T-cell (primary cell): Measurements from ENCODE around the gene SMARCC1. TPM values are rescaled to one million over a fixed set of nuclear protein-coding genes. Genes with fewer than 3 reads are reported as not detected.
"Not testable (repeated sequence)": the region's sequence is repeated elsewhere in the genome, so short reads cannot be mapped to it uniquely, and the experiment has no call there.

Experiments used
- ATAC-seq, 4 experiments: fragments of 200-7000 bp in 3 of 4; fragments of 150-1000 bp in 1 of 4; cut with Tn5 transposase; replicated peaks in 1 of 4; 1 replicate in 3 of 4; 2 replicates in 1 of 4; pipeline ENCODE4 v1.10.0; 2021; ENCODE audit warnings: moderate library complexity in 3 of 4, mild to moderate bottlenecking in 2 of 4, moderate number of reproducible peaks in 1 of 4
- CTCF ChIA-PET, 2 donors: fragments of 300-600 bp; sonication (Branson Sonifier 250); formaldehyde crosslinking; loops; one replicate each; lab custom pipeline; 2022; ENCODE audit warnings: antibody characterized with exemption in 2 of 2; lab: Charles Lee
- POLR2A ChIA-PET, 2 donors: fragments of 300-600 bp; sonication (Branson Sonifier 250); formaldehyde crosslinking; loops; one replicate each; lab custom pipeline; 2022; ENCODE audit warnings: antibody characterized with exemption in 2 of 2; lab: Charles Lee
- DNase-seq, 35 experiments: peaks; one replicate each; pipeline versions ENCODE4 v3.0.0 to v3.0.0-alpha.2; 2013 to 2023
- H3K27ac ChIP-seq: one replicate; pipeline ENCODE4 v1.5.1; 2013; ENCODE audit warnings: low read length
- H3K27me3 ChIP-seq, 2 experiments: replicated peaks in 1 of 2; 1 replicate in 1 of 2; 2 replicates in 1 of 2; pipeline versions ENCODE4 v1.6.1 to v1.7.0; 2013; ENCODE audit warnings: low read length in 1 of 2, mixed read lengths in 1 of 2; ENCODE audit not compliant: control insufficient read depth in 2 of 2, insufficient read depth in 2 of 2; ENCODE audit errors: extremely low read depth in 1 of 2
- H3K36me3 ChIP-seq, 2 donors: 1 replicate in 1 of 2; 2 replicates in 1 of 2; pipeline versions ENCODE4 v1.6.1 to v1.7.0; 2013; ENCODE audit warnings: low read length in 1 of 2; ENCODE audit not compliant: control insufficient read depth in 2 of 2, insufficient read depth in 1 of 2; ENCODE audit errors: extremely low read depth in 1 of 2
- H3K4me1 ChIP-seq, 2 experiments: 1 replicate in 1 of 2; 2 replicates in 1 of 2; pipeline versions ENCODE4 v1.6.1 to v1.7.0; 2013; ENCODE audit warnings: low read length in 2 of 2, mixed read lengths in 1 of 2; ENCODE audit not compliant: insufficient read depth in 2 of 2, control insufficient read depth in 1 of 2; ENCODE audit errors: extremely low read depth in 1 of 2
- H3K4me3 ChIP-seq, 2 donors: 1 replicate in 1 of 2; 2 replicates in 1 of 2; pipeline versions ENCODE4 v1.5.1 to v1.7.0; 2013; ENCODE audit warnings: mild to moderate bottlenecking in 2 of 2, low read length in 1 of 2, moderate library complexity in 1 of 2; ENCODE audit not compliant: control insufficient read depth in 1 of 2; ENCODE audit errors: extremely low read depth in 1 of 2
- H3K9me3 ChIP-seq: 2 replicates; pipeline ENCODE4 v1.7.0; 2013
- H3K27ac Mint-ChIP-seq, 2 donors: one replicate each; pipeline ENCODE4 v1.8.0; 2020 to 2021; ENCODE audit warnings: mild to moderate bottlenecking in 2 of 2, mixed read lengths in 2 of 2
- H3K27me3 Mint-ChIP-seq, 2 donors: one replicate each; pipeline ENCODE4 v1.8.0; 2021 to 2022; ENCODE audit warnings: mixed read lengths in 2 of 2
- H3K36me3 Mint-ChIP-seq: one replicate; pipeline ENCODE4 v1.8.0; 2021; ENCODE audit warnings: mixed read lengths
- H3K4me1 Mint-ChIP-seq, 3 donors: one replicate each; pipeline ENCODE4 v1.8.0; 2020 to 2022; ENCODE audit warnings: mixed read lengths in 3 of 3, mild to moderate bottlenecking in 1 of 3
- H3K4me3 Mint-ChIP-seq, 3 donors: one replicate each; pipeline ENCODE4 v1.8.0; 2020 to 2022; ENCODE audit warnings: mild to moderate bottlenecking in 3 of 3, mixed read lengths in 3 of 3, moderate library complexity in 3 of 3
- H3K9me3 Mint-ChIP-seq, 3 donors: one replicate each; pipeline ENCODE4 v1.8.0; 2020 to 2022; ENCODE audit warnings: mixed read lengths in 3 of 3
- WGBS: methylation state at CpG from one replicate; pipeline ENCODE4 v1.1.5; 2013; ENCODE audit warnings: missing lambda C conversion rate; ENCODE audit not compliant: insufficient coverage; 5-methylcytosine and 5-hydroxymethylcytosine counted together
- total RNA-seq, 35 experiments: library from RNA in 6 of 35; stranded (reverse) in 6 of 35; fragments of 120-200 nt in 1 of 35; gene quantifications; one replicate each; pipeline versions ENCODE4 v1.2.1 to v1.2.4 and lab custom pipeline; 2013 to 2026

The SMARCC1 gene
- total RNA-seq: 10 to 100 TPM; 88.9 to 99.3 (median 92.4) TPM
- 61.9 TPM for total RNA-seq (2013)
- 114 to 236 (median 163) reads per million in 29 experiments for total RNA-seq (lab: John Stamatoyannopoulos, UW)

GRCh38 chr3:47781685-47782445 is at the start of gene SMARCC1:
SMARCC1 (minus strand) TSS chr3:47781893; CDS start chr3:47781797, 96 bp downstream.
- Histone ChIP-seq H3K9me3 (no peaks in the 10 kb centered on the region), H3K4me3 (peak within 1 kb of the TSS; percentile 80 to 90), H3K4me1 (peaks cover 24 to 41% of the 10 kb centered on the region in 2 experiments), H3K27ac (peak within 1 kb of the TSS; percentile 92), H3K36me3 (peaks cover 0 to 5% of the 10 kb centered on the region in 2 donors), H3K27me3 (no peaks in the 10 kb centered on the region)
- WGBS: under 1% methylated on average over 79 of the region's 79 CpGs
- Mint-ChIP-seq H3K4me1 (peaks cover 27 to 29% (median 28%) of the 10 kb centered on the region in 3 donors), H3K27ac (peak within 1 kb of the TSS; percentile 97 to 98), H3K9me3 (no peaks in the 10 kb centered on the region), H3K27me3 (no peaks in the 10 kb centered on the region), H3K36me3 (no peaks in the 10 kb centered on the region), H3K4me3 (peak within 1 kb of the TSS; percentile 91 to 96 (median 92))
- DNase-seq (peak; percentile 93 to 99 (median 96)), ATAC-seq (peak; percentile 89 to 93 (median 92))
- POLR2A ChIA-PET: interaction anchor here in 1 of 2 donors (0.5 kb wide), 1 partner anchor 805 kb away, joined by 4 read pairs; no protein-coding TSS in a partner anchor
- CTCF ChIA-PET: interaction anchor here in 1 of 2 donors (0.6 to 1.3 kb wide), 3 partner anchors 10 to 259 kb away, joined by 3 read pairs; no protein-coding TSS in a partner anchor

- WGBS: 100% methylated on average over 1 of the region's 9 CpGs
- H3K9me3 Mint-ChIP-seq, H3K9me3 ChIP-seq, H3K27me3 Mint-ChIP-seq, DNase-seq, H3K4me3 Mint-ChIP-seq, H3K4me3 ChIP-seq, ATAC-seq, H3K27me3 ChIP-seq, CTCF ChIA-PET, H3K27ac ChIP-seq: not testable (repeated sequence)
- POLR2A ChIA-PET: interaction anchor here in 1 of 2 donors (0.6 kb wide), 1 partner anchor 17 kb away, joined by 5 read pairs; no protein-coding TSS in a partner anchor
- Histone ChIP-seq H3K4me1 (peaks cover 10 to 19% of the 10 kb centered on the region in 2 experiments), H3K36me3 (peaks cover 9 to 69% of the 10 kb centered on the region in 2 donors)
- peaks cover 20 to 38% (median 28%) of the 10 kb centered on the region in 3 donors for H3K4me1 Mint-ChIP-seq
- H3K27ac Mint-ChIP-seq: peak overlapping the region; percentile 25 to 58
- H3K36me3 Mint-ChIP-seq: peaks cover 38% of the 10 kb centered on the region
These were observed 47.8 kb upstream of the SMARCC1 start for GRCh38 chr3:47829482-47829881.

DNA sequence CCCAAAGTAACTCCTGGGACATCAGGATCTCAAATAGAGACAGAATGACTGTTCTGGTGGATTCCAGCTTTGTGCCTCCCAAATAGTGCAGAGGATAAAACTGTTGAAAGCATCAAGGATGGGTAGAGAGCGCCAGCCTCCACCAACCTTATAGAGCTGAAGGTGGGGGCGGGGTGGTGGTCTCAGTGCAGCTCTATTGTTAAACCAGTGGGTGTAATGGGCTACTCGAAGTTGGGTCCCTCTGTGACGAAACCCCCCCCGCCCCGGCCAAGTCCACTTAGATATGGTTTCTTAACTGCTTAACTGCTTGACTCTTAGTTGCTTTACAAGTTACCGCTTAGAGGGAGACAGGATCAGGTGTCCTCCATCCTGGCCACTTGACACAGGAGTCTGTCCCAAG is 43.9 kb upstream of the SMARCC1 start:
- H3K27me3 ChIP-seq: no peaks in the 10 kb centered on the region
- peaks cover 10 to 23% of the 10 kb centered on the region in 2 experiments for H3K4me1 ChIP-seq
- DNase-seq: no peak
- Mint-ChIP-seq H3K4me3 (peak overlapping the region; percentile 83 to 87 (median 83)), H3K4me1 (peaks cover 20 to 36% (median 30%) of the 10 kb centered on the region in 3 donors), H3K36me3 (peaks cover 17% of the 10 kb centered on the region), H3K27me3 (no peaks in the 10 kb centered on the region), H3K9me3 (no peaks in the 10 kb centered on the region), H3K27ac (peak overlapping the region; percentile 63 to 75)
- peaks cover 0 to 40% of the 10 kb centered on the region in 2 donors for H3K36me3 ChIP-seq
- peak overlapping the region; percentile 77 to 81 for H3K4me3 ChIP-seq
- CTCF ChIA-PET: interaction anchor here (0.6 to 2.9 kb wide), 13 partner anchors 10 to 1896 kb away, joined by 3 to 20 read pairs (median 4); partner anchors contain the start of gene DHX30 (in 1 of the 2)
- H3K9me3 ChIP-seq: no peaks in the 10 kb centered on the region
- 63% methylated on average over 4 of the region's 7 CpGs for WGBS
- no peak for ATAC-seq
- peak overlapping the region; percentile 21 for H3K27ac ChIP-seq
- POLR2A ChIA-PET: interaction anchor here (0.5 to 1.1 kb wide), 3 partner anchors 14 to 65 kb away, joined by 3 to 5 read pairs (median 3); no protein-coding TSS in a partner anchor

DNA sequence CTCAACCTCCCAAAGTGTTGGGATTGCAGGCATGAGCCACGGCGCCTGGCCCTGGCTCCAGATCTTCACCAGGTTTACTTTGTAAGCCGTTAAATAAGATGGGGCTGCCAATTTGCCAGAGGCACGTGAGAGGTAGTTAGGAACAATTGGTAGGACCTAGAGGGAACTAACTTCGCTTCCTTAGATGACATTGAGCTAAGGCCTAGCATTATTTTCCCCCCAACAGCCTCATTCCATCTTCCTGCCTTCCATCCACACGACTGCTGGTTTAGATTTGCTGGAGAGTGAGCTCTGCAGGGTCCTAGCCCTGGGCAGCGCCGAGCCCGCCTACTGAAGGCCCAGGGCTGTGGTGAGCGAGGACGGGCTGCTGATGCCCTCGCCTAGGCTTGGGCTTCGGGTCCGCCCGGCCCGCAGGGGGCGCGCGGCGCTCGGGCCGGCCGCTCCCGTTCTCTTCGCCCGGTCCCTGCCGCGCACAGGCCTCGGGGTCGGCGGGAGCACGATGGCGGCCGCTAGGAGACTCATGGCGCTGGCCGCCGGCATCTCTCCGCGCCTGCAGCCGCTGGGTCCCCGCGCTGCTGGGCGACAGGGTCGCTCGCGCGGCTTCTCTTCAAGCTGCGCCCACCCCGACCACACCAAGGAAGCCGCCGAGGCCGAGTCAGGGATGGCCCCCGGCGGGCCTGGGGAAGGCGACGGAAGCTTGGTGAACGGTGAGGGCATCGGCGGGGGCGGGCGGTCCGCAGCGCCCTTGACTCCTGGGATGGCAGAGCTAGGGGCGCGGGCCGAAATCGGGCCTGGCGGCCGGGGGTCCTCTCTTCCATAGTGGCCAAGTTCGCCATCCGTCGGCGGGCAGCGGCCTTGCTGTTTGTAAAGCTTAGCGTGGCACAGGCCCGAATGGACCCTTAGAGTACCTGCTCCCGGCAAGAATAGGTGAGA is 43.1 kb upstream of the SMARCC1 start:
- Histone ChIP-seq H3K4me3 (peak overlapping the region; percentile 77 to 81), H3K27me3 (no peaks in the 10 kb centered on the region), H3K27ac (peak overlapping the region; percentile 66), H3K9me3 (no peaks in the 10 kb centered on the region), H3K36me3 (peaks cover 0 to 39% of the 10 kb centered on the region in 2 donors), H3K4me1 (peaks cover 10 to 23% of the 10 kb centered on the region in 2 experiments)
- peak overlapping the region; percentile 68 to 92 for H3K27ac Mint-ChIP-seq
- peak; percentile 98 to 99 (median 99) for ATAC-seq
- under 1% methylated on average over 67 of the region's 77 CpGs for WGBS
- H3K27me3 Mint-ChIP-seq: no peaks in the 10 kb centered on the region
- ChIA-PET POLR2A (interaction anchor here (0.6 to 1.1 kb wide), 2 partner anchors 14 to 40 kb away, joined by 3 to 5 read pairs; no protein-coding TSS in a partner anchor), CTCF (interaction anchor here (0.6 to 2.9 kb wide), 14 partner anchors 12 to 1895 kb away, joined by 3 to 20 read pairs (median 4); partner anchors contain the start of gene DHX30 (in 1 of the 2))
- peak; percentile 46 to 89 (median 70) for DNase-seq
- peaks cover 20 to 36% (median 30%) of the 10 kb centered on the region in 3 donors for H3K4me1 Mint-ChIP-seq
- no peaks in the 10 kb centered on the region for H3K9me3 Mint-ChIP-seq
- peak overlapping the region; percentile 83 to 87 (median 83) for H3K4me3 Mint-ChIP-seq
- H3K36me3 Mint-ChIP-seq: peaks cover 19% of the 10 kb centered on the region

DNA sequence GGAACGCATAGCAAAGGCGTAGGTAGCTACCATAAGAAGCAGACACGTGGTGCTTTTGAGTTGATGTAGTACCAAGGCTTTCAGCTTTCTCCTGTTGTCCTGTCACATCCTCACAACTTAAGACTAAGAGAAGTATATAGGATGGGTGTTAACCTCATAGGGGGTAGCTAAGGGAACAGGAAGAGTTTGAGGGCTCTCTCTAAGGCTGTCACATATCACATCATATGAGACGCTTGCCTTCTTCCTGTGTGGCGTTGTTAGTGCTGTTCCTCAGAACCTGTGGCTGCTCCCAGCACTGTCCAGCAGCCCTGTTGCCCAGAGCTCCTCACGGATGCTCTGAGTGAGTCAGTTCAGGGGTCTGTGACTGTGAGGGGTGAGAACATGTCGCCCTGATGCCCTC is 35.9 kb upstream of the SMARCC1 start:
- peaks cover 10 to 52% of the 10 kb centered on the region in 2 donors for H3K36me3 ChIP-seq
- H3K27ac ChIP-seq: no peak overlapping the region
- Mint-ChIP-seq H3K4me3 (no peak overlapping the region), H3K27me3 (no peaks in the 10 kb centered on the region), H3K36me3 (peaks cover 29% of the 10 kb centered on the region), H3K9me3 (no peaks in the 10 kb centered on the region), H3K4me1 (peaks cover 0 to 4% (median 2%) of the 10 kb centered on the region in 3 donors), H3K27ac (no peak overlapping the region)
- ATAC-seq (no peak), DNase-seq (no peak)
- H3K4me3 ChIP-seq: no peak overlapping the region
- ChIA-PET CTCF (interaction anchor here in 1 of 2 donors (0.5 to 0.6 kb wide), 2 partner anchors 11 to 935 kb away, joined by 4 read pairs; no protein-coding TSS in a partner anchor), POLR2A (no interaction called here)
- 100% methylated on average over 1 of the region's 7 CpGs for WGBS
- no peaks in the 10 kb centered on the region for H3K9me3 ChIP-seq
- no peaks in the 10 kb centered on the region for H3K4me1 ChIP-seq
- H3K27me3 ChIP-seq: no peaks in the 10 kb centered on the region
